ENCODE measurements around the gene ACYP1. TPM values are rescaled to one million over a fixed set of nuclear protein-coding genes. Genes with fewer than 3 reads are reported as not detected.

Gene ACYP1
- total RNA-seq, 2 experiments from 2014 or later: 52.7 to 53.8 TPM

- CTCF ChIA-PET: interaction anchor here (2.4 kb wide), 1 partner anchor 16 kb away, joined by 8 read pairs; the partner anchor contains the start of gene ACYP1
- Mint-ChIP-seq H3K27ac (no peak overlapping the region), H3K27me3 (no peaks in the 10 kb centered on the region), H3K9me3 (no peaks in the 10 kb centered on the region), H3K4me1 (peaks cover 52% of the 10 kb centered on the region), H3K4me3 (no peak overlapping the region), H3K36me3 (ENCODE audit: low read depth) (peaks cover 31% of the 10 kb centered on the region)
- POLR2A ChIA-PET: interaction anchor here (2.5 kb wide), 1 partner anchor 21 kb away, joined by 11 read pairs; the partner anchor contains the start of gene ZC2HC1C
- no peak for DNase-seq
Observed at GRCh38 chr14:75047506-75047905, 16.3 kb downstream of the ACYP1 start.

GRCh38 chr14:75046899-75047298 lies 16.9 kb downstream of the ACYP1 start:
- POLR2A ChIA-PET: no interaction called here

GRCh38 chr14:75046275-75046674 lies 17.5 kb downstream of the ACYP1 start:
- peaks cover 23% of the 10 kb centered on the region for H3K36me3 Mint-ChIP-seq (ENCODE audit: low read depth)
- DNase-seq: no peak
- peaks cover 46% of the 10 kb centered on the region for H3K4me1 Mint-ChIP-seq
- H3K27ac Mint-ChIP-seq: no peak overlapping the region
- POLR2A ChIA-PET: no interaction called here
- H3K27me3 Mint-ChIP-seq: no peaks in the 10 kb centered on the region
- CTCF ChIA-PET: interaction anchor here (1.9 kb wide), 1 partner anchor 42 kb away, joined by 4 read pairs; no protein-coding TSS in a partner anchor
- no peak overlapping the region for H3K4me3 Mint-ChIP-seq
- H3K9me3 Mint-ChIP-seq: no peaks in the 10 kb centered on the region

More at GRCh38 chr14:75046899-75047298, 16.9 kb downstream of the ACYP1 start:
- no peaks in the 10 kb centered on the region for H3K27me3 Mint-ChIP-seq
- peaks cover 28% of the 10 kb centered on the region for H3K36me3 Mint-ChIP-seq (ENCODE audit: low read depth)
- no peaks in the 10 kb centered on the region for H3K9me3 Mint-ChIP-seq
- no peak overlapping the region for H3K4me3 Mint-ChIP-seq
- H3K27ac Mint-ChIP-seq: no peak overlapping the region
- H3K4me1 Mint-ChIP-seq: peaks cover 50% of the 10 kb centered on the region
- DNase-seq: no peak
- CTCF ChIA-PET: interaction anchor here (1.9 kb wide), 1 partner anchor 41 kb away, joined by 4 read pairs; no protein-coding TSS in a partner anchor

GRCh38 chr14:75044752-75045151 lies 19.1 kb downstream of the ACYP1 start:
- no peak for DNase-seq
- H3K4me1 Mint-ChIP-seq: peaks cover 34% of the 10 kb centered on the region
- no peak overlapping the region for H3K27ac Mint-ChIP-seq
- no peak overlapping the region for H3K4me3 Mint-ChIP-seq
- H3K9me3 Mint-ChIP-seq: no peaks in the 10 kb centered on the region
- peaks cover 26% of the 10 kb centered on the region for H3K36me3 Mint-ChIP-seq (ENCODE audit: low read depth)
- CTCF ChIA-PET: interaction anchor here (1.0 to 1.1 kb wide), 2 partner anchors 11 to 25 kb away, joined by 3 to 4 read pairs; partner anchors contain the start of gene ZC2HC1C
- POLR2A ChIA-PET: interaction anchor here (1.1 kb wide), 1 partner anchor 42 kb away, joined by 3 read pairs; the partner anchor contains the start of gene EIF2B2
- no peaks in the 10 kb centered on the region for H3K27me3 Mint-ChIP-seq

GRCh38 chr14:75044322-75044721 lies 19.5 kb downstream of the ACYP1 start:
- POLR2A ChIA-PET: no interaction called here
- no peaks in the 10 kb centered on the region for H3K27me3 Mint-ChIP-seq
- no peak overlapping the region for H3K4me3 Mint-ChIP-seq
- peaks cover 33% of the 10 kb centered on the region for H3K4me1 Mint-ChIP-seq
- no peak overlapping the region for H3K27ac Mint-ChIP-seq
- DNase-seq: no peak
- CTCF ChIA-PET: interaction anchor here (1.0 to 1.1 kb wide), 2 partner anchors 12 to 25 kb away, joined by 3 to 4 read pairs; partner anchors contain the start of gene ZC2HC1C
- H3K36me3 Mint-ChIP-seq (ENCODE audit: low read depth): peaks cover 22% of the 10 kb centered on the region
- no peaks in the 10 kb centered on the region for H3K9me3 Mint-ChIP-seq

GRCh38 chr14:75042035-75042434 lies 21.8 kb downstream of the ACYP1 start:
- Mint-ChIP-seq H3K27ac (no peak overlapping the region), H3K36me3 (ENCODE audit: low read depth) (peaks cover 11% of the 10 kb centered on the region), H3K4me1 (peaks cover 20% of the 10 kb centered on the region), H3K27me3 (no peaks in the 10 kb centered on the region), H3K9me3 (no peaks in the 10 kb centered on the region), H3K4me3 (no peak overlapping the region)
- CTCF ChIA-PET: interaction anchor here (0.6 kb wide), 1 partner anchor 164 kb away, joined by 3 read pairs; no protein-coding TSS in a partner anchor
- no peak for DNase-seq
- POLR2A ChIA-PET: interaction anchor here (1.0 kb wide), 1 partner anchor 37 kb away, joined by 3 read pairs; no protein-coding TSS in a partner anchor

- Mint-ChIP-seq H3K36me3 (ENCODE audit: low read depth) (peaks cover 14% of the 10 kb centered on the region), H3K27me3 (no peaks in the 10 kb centered on the region), H3K4me1 (peaks cover 16% of the 10 kb centered on the region), H3K9me3 (no peaks in the 10 kb centered on the region), H3K27ac (no peak overlapping the region), H3K4me3 (no peak overlapping the region)
- ChIA-PET POLR2A (interaction anchor here (1.0 kb wide), 1 partner anchor 36 kb away, joined by 3 read pairs; no protein-coding TSS in a partner anchor), CTCF (interaction anchor here (0.6 kb wide), 1 partner anchor 164 kb away, joined by 3 read pairs; no protein-coding TSS in a partner anchor)
- no peak for DNase-seq
Observed at GRCh38 chr14:75041613-75042012, 22.2 kb downstream of the ACYP1 start.

- Mint-ChIP-seq H3K4me3 (no peak overlapping the region), H3K36me3 (ENCODE audit: low read depth) (peaks cover 15% of the 10 kb centered on the region), H3K27ac (no peak overlapping the region), H3K4me1 (peaks cover 15% of the 10 kb centered on the region), H3K27me3 (no peaks in the 10 kb centered on the region), H3K9me3 (no peaks in the 10 kb centered on the region)
- CTCF ChIA-PET: interaction anchor here (0.8 kb wide), 1 partner anchor 135 kb away, joined by 3 read pairs; no protein-coding TSS in a partner anchor
- POLR2A ChIA-PET: no interaction called here
- DNase-seq: no peak
Observed at GRCh38 chr14:75040959-75041358, 22.9 kb downstream of the ACYP1 start.

GRCh38 chr14:75040507-75040906 lies 23.3 kb downstream of the ACYP1 start:
- DNase-seq: no peak
- peaks cover 15% of the 10 kb centered on the region for H3K36me3 Mint-ChIP-seq (ENCODE audit: low read depth)
- no peak overlapping the region for H3K27ac Mint-ChIP-seq
- H3K9me3 Mint-ChIP-seq: no peaks in the 10 kb centered on the region
- no peak overlapping the region for H3K4me3 Mint-ChIP-seq
- no peaks in the 10 kb centered on the region for H3K27me3 Mint-ChIP-seq
- peaks cover 12% of the 10 kb centered on the region for H3K4me1 Mint-ChIP-seq
- ChIA-PET CTCF (interaction anchor here (0.8 kb wide), 1 partner anchor 134 kb away, joined by 3 read pairs; no protein-coding TSS in a partner anchor), POLR2A (no interaction called here)

- no peak overlapping the region for H3K27ac Mint-ChIP-seq
- H3K9me3 Mint-ChIP-seq: no peaks in the 10 kb centered on the region
- POLR2A ChIA-PET: interaction anchor here (1.2 kb wide), 1 partner anchor 9 kb away, joined by 3 read pairs; no protein-coding TSS in a partner anchor
- DNase-seq: no peak
- no peaks in the 10 kb centered on the region for H3K4me1 Mint-ChIP-seq
- no peaks in the 10 kb centered on the region for H3K27me3 Mint-ChIP-seq
- H3K4me3 Mint-ChIP-seq: no peak overlapping the region
- peaks cover 30% of the 10 kb centered on the region for H3K36me3 Mint-ChIP-seq (ENCODE audit: low read depth)
- CTCF ChIA-PET: no interaction called here
Observed at GRCh38 chr14:75032939-75033338, 30.9 kb downstream of the ACYP1 start.

GRCh38 chr14:75030147-75030546 lies 33.7 kb downstream of the ACYP1 start:
- H3K9me3 Mint-ChIP-seq: no peaks in the 10 kb centered on the region
- peaks cover 26% of the 10 kb centered on the region for H3K36me3 Mint-ChIP-seq (ENCODE audit: low read depth)
- no peak for DNase-seq
- ChIA-PET CTCF (no interaction called here), POLR2A (interaction anchor here (0.8 kb wide), 1 partner anchor 34 kb away, joined by 3 read pairs; the partner anchor contains the start of gene ACYP1)
- H3K4me3 Mint-ChIP-seq: no peak overlapping the region
- H3K4me1 Mint-ChIP-seq: no peaks in the 10 kb centered on the region
- H3K27me3 Mint-ChIP-seq: no peaks in the 10 kb centered on the region
- no peak overlapping the region for H3K27ac Mint-ChIP-seq

- Mint-ChIP-seq H3K36me3 (ENCODE audit: low read depth) (peaks cover 21% of the 10 kb centered on the region), H3K9me3 (no peaks in the 10 kb centered on the region), H3K27me3 (no peaks in the 10 kb centered on the region), H3K27ac (no peak overlapping the region), H3K4me1 (no peaks in the 10 kb centered on the region), H3K4me3 (no peak overlapping the region)
- POLR2A ChIA-PET: interaction anchor here (1.1 kb wide), 1 partner anchor 18 kb away, joined by 3 read pairs; no protein-coding TSS in a partner anchor
- CTCF ChIA-PET: interaction anchor here (2.5 kb wide), 1 partner anchor 165 kb away, joined by 8 read pairs; no protein-coding TSS in a partner anchor
- no peak for DNase-seq
Observed at GRCh38 chr14:75025876-75026275, 37.9 kb downstream of the ACYP1 start.

- no peak for DNase-seq
- no peak overlapping the region for H3K4me3 Mint-ChIP-seq
- ChIA-PET CTCF (interaction anchor here (0.8 to 3.1 kb wide), 6 partner anchors 21 to 165 kb away, joined by 3 to 14 read pairs (median 6); no protein-coding TSS in a partner anchor), POLR2A (interaction anchor here (1.6 kb wide), 1 partner anchor 10 kb away, joined by 4 read pairs; no protein-coding TSS in a partner anchor)
- no peak overlapping the region for H3K27ac Mint-ChIP-seq
- H3K9me3 Mint-ChIP-seq: no peaks in the 10 kb centered on the region
- H3K27me3 Mint-ChIP-seq: no peaks in the 10 kb centered on the region
- H3K36me3 Mint-ChIP-seq (ENCODE audit: low read depth): peaks cover 17% of the 10 kb centered on the region
- H3K4me1 Mint-ChIP-seq: no peaks in the 10 kb centered on the region
Observed at GRCh38 chr14:75025082-75025481, 38.7 kb downstream of the ACYP1 start.

All from activated CD4-positive, alpha-beta memory T cell treated with anti-CD3 and anti-CD28 coated beads, Interleukin-2, amount 10 ng/mL, durations not matched to agents 7 days and 5 days (primary cell).